ENCODE data around the gene FHIT. TPM values are rescaled to one million over a fixed set of nuclear protein-coding genes. Genes with fewer than 3 reads are reported as not detected.

FHIT gene
- polyA plus RNA-seq, 1 of the 3 experiments (the other 2 are of a cell fraction) = 0.41 TPM

- ChIA-PET POLR2A (no interaction called here), CTCF (interaction anchor here (1.0 to 1.4 kb wide), 3 partner anchors 13 to 81 kb away, joined by 3 to 4 read pairs (median 3); no protein-coding TSS in a partner anchor)
- Histone ChIP-seq H3K9me3 (no peaks in the 10 kb centered on the region), H4K20me1 (ENCODE audit: insufficient read depth) (no peaks in the 10 kb centered on the region), H3K27ac (ENCODE audit: low read depth in 2 of 2, low read length in 1 of 2) (no peak overlapping the region), H3F3A (replicated peaks; ENCODE audit: insufficient read depth) (no peaks in the 10 kb centered on the region), H3K4me1 (ENCODE audit: control insufficient read depth in 1 of 2, insufficient read depth in 2 of 2, low read depth in 1 of 2, low read length in 1 of 2) (no peaks in the 10 kb centered on the region), H3K36me3 (replicated peaks in 1 of 2; ENCODE audit: control insufficient read depth in 1 of 2, insufficient read depth in 2 of 2, low read length in 1 of 2) (no peaks in the 10 kb centered on the region), H3K9ac (no peak overlapping the region), H3K4me3 (ENCODE audit: low read depth in 2 of 2, low read length in 1 of 2) (no peak overlapping the region), H3K4me2 (no peak overlapping the region), H2AFZ (ENCODE audit: low read depth) (no peak overlapping the region), H3K9me2 (no peaks in the 10 kb centered on the region), H3K79me2 (ENCODE audit: insufficient read depth) (no peaks in the 10 kb centered on the region), H3K27me3 (ENCODE audit: insufficient read depth) (no peaks in the 10 kb centered on the region)
- WGBS (ENCODE audit: low lambda C conversion rate) = 48% methylated on average over 2 of the region's 2 CpGs
- DNase-seq = no peak
- TF ChIP-seq POLR2AphosphoS5 (IDR thresholded peaks at IDR 0.05; ENCODE audit: low read depth, low read length) (no peak), GATA2 (CRISPR knock-in tag; IDR thresholded peaks at IDR 0.05) (no peak), GABPA (IDR thresholded peaks at IDR 0.05; ENCODE audit: low read depth) (no peak), ZBTB33 (IDR thresholded peaks at IDR 0.05; ENCODE audit: borderline replicate concordance, low read depth) (no peak), TEAD4 (IDR thresholded peaks at IDR 0.05; ENCODE audit: borderline replicate concordance, insufficient read depth) (no peak), ELF1 (IDR thresholded peaks at IDR 0.05) (no peak), SMC3 (IDR thresholded peaks at IDR 0.05; ENCODE audit: low read depth, low read length) (no peak), EP300 (IDR thresholded peaks at IDR 0.05; ENCODE audit: borderline replicate concordance in 1 of 2, low read depth in 1 of 2, low read length in 1 of 2) (no peak), FOSL2 (IDR thresholded peaks at IDR 0.05; ENCODE audit: borderline replicate concordance, low read depth) (no peak), CHD2 (IDR thresholded peaks at IDR 0.05; ENCODE audit: low read length, partially characterized antibody) (no peak), CTCF (IDR thresholded peaks at IDR 0.05) (no peak), FOXM1 (IDR thresholded peaks at IDR 0.05; ENCODE audit: low read depth) (no peak), YY1 (IDR thresholded peaks at IDR 0.05; ENCODE audit: low read depth) (no peak), TAF1 (IDR thresholded peaks at IDR 0.05; ENCODE audit: borderline replicate concordance, low read depth, low read length) (no peak), JUND (IDR thresholded peaks at IDR 0.05) (no peak), RFX5 (IDR thresholded peaks at IDR 0.05; ENCODE audit: low read length) (no peak), RAD21 (IDR thresholded peaks at IDR 0.05; ENCODE audit: low read length) (no peak), PBX3 (IDR thresholded peaks at IDR 0.05) (no peak), RXRA (IDR thresholded peaks at IDR 0.05; ENCODE audit: borderline replicate concordance, low read depth) (no peak)
- TF ChIP-seq, protein P1, sequence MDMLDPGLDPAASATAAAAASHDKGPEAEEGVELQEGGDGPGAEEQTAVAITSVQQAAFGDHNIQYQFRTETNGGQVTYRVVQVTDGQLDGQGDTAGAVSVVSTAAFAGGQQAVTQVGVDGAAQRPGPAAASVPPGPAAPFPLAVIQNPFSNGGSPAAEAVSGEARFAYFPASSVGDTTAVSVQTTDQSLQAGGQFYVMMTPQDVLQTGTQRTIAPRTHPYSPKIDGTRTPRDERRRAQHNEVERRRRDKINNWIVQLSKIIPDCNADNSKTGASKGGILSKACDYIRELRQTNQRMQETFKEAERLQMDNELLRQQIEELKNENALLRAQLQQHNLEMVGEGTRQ (IDR thresholded peaks at IDR 0.05; ENCODE audit: borderline replicate concordance, low read depth, low read length) = no peak
Observed at GRCh38 chr3:61300786-61301185, 49.5 kb upstream of the FHIT start.
